GM21423 (cell line): Measurements from ENCODE around the gene CPLX1.
"Not testable (repeated sequence)": the region's sequence is repeated elsewhere in the genome, so short reads cannot be mapped to it uniquely, and the experiment has no call there.

ENCODE experiments used
- ATAC-seq: cut with Tn5 transposase; IDR thresholded peaks from one replicate; pipeline ENCODE4 v1.9.1; 2021; ENCODE audit warnings: mild to moderate bottlenecking, moderate library complexity; ENCODE audit not compliant: unreplicated experiment

The CPLX1 gene

GRCh38 chr4:761739-762138 lies 64.2 kb downstream of the CPLX1 start:
- no peak for ATAC-seq

DNA sequence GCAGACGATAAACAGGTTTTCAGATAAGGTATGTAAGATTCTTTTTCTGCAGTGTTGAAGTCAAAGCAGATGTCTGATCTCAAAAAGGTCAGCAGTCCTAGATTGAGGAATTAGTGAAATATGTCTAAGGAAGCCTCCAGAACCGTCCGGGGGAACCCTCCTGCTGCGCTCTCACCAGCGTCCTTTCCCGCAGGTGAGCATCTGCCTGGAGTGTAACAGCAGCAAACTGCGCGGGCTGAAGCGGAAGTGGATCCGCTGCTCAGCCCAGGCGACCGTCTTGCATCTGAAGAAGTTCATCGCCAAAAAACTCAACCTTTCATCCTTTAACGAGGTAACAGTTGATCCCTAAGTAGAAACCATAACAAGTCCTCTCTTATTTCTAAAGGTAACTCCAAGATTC lies 64.8 kb downstream of the CPLX1 start:
- no peak for ATAC-seq

DNA sequence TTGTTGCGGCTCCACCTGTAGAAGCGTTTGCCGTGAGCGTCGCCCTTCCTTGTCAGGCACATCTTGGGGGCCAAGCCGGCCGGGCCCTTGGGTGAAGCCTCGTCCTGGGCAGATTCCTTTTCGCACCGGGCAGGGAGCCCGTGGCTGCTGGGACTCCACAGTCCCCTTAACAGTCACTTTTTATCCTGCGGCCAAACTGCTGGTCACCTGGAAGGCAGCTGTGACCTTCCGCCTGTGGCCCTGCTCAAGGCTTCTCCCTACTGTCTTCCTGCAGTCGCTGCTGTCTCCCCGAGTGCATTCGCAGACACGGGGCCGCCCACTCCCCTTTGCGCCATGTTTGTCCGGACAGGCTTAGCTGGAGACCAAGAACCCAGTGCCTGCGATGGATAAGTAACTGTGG lies 65.3 kb downstream of the CPLX1 start:
- ATAC-seq: no peak

DNA sequence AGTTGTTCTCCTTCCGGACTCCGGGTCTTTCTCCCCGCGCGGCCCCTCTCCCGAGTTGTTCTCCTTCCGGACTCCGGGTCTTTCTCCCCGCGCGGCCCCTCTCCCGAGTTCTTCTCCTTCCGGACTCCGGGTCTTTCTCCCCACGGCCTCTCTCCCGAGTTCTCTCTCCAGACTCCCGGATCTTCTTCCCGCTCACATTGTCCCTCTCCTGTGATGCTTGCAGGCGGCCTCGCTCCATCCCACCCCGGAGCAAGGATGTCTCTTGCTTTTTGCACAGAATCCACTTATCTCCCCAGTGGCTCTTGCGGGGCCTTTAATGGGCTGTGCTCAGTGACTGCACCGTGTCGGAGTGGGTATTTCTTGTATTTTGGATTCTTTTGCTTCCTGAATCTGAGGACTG lies 66.1 kb downstream of the CPLX1 start:
- not testable (repeated sequence) for ATAC-seq

GRCh38 chr4:757111-757510 lies 68.8 kb downstream of the CPLX1 start:
- no peak for ATAC-seq

DNA sequence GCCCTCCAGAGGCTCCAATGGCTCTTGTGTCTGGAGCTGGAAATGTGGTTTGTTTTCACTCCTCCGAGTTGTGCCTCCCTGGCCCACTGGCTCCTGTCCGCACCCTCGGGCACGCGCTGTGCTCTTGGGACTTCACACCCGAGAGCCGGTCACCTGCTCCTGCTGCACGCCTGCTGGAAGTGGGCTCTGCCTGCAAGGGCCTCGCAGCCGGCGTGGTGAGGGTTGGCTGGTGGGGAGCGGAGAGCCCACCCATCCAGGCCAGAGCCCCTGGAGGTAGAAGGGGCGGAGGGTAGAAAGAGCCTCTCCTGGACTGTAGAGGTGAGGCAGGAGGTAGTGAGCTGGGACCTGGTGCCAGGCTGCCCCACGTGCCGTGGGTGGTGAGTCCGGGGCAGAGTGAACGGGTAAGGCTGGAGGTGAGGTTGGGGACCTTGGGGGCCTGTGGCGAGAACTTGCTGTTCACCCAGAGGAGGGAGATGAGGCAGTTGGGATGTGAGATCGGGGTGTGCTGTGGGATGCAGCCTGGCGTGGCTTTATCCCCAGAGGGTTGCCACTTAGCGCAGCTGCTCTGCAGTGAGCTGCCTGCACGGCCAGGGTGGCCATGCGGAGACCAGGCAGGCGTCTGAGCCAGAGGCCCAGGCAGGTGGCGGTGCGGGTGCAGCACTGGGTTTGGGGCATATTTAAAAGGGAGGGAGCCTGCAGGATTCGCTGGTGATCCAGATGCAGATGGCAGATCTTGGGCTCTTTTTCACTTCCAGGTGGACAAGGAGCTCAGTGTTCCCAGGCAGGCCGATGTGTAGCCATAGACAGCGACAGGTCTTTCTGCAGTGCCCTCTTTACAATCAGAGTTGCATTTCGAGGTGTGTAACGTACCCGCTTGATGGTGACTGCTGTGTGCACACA lies 71.5 kb downstream of the CPLX1 start:
- no peak for ATAC-seq

- not testable (repeated sequence) for ATAC-seq
Observed at GRCh38 chr4:753186-753585, 72.7 kb downstream of the CPLX1 start.

DNA sequence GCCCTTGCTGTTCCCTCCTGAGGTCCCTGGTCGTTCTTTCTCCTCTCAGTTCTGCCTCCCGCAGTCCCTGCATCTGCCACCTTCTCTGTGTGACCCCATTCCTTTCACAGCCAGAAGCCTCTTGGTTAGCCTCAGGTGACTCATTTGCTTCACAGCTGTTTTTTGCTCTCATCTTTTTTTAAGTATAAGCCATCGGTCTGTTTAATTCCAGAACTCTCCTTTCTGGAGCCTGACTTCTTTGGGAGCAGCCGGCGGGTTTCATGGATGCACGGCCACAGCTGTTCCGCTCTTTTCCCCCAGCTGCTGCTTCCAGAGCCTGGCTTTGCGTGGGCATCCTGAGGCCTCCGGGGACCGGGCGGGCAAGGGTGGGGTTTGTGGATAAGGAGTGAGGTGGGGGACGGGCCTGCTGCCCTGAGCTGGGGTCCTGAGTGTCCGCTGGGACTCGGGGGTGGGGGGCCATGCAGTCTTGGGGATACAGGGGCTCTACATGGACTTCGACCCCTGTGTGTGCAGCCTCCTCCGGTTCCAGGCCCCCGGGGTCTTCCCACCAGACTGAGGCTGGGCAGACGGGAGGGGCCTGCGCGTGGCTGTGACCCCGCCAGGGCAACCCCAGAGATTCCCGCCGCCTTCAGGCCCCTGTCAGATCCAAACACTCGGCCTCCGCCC lies 73.6 kb downstream of the CPLX1 start:
- ATAC-seq: no peak

DNA sequence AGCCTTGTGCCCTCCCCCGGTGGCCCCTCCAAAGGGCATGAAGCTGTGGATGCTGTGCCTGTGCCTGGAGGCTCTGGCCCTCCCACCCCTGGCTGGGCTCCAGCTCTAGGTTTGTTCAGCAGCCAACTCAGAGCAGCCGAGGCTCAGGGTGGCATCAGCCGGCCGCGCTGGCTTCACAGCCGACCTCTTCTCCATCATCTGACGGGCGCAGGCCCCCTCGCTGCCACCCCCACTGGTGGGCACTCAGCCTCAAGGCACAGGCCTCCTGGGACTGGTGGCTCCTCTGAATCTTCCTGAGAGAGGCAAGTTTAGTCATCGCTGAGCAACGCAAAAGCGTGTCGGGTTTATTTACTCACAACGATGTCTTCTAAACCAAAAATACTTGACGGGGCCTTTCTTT lies 74.3 kb downstream of the CPLX1 start:
- no peak for ATAC-seq

GRCh38 chr4:749698-750666 lies 75.9 kb downstream of the CPLX1 start:
- ATAC-seq: no peak

GRCh38 chr4:748461-748860 lies 77.5 kb downstream of the CPLX1 start:
- no peak for ATAC-seq

- ATAC-seq: no peak
Observed at GRCh38 chr4:747546-748170, 78.3 kb downstream of the CPLX1 start.

GRCh38 chr4:744212-744841 lies 81.6 kb downstream of the CPLX1 start:
- no peak for ATAC-seq

DNA sequence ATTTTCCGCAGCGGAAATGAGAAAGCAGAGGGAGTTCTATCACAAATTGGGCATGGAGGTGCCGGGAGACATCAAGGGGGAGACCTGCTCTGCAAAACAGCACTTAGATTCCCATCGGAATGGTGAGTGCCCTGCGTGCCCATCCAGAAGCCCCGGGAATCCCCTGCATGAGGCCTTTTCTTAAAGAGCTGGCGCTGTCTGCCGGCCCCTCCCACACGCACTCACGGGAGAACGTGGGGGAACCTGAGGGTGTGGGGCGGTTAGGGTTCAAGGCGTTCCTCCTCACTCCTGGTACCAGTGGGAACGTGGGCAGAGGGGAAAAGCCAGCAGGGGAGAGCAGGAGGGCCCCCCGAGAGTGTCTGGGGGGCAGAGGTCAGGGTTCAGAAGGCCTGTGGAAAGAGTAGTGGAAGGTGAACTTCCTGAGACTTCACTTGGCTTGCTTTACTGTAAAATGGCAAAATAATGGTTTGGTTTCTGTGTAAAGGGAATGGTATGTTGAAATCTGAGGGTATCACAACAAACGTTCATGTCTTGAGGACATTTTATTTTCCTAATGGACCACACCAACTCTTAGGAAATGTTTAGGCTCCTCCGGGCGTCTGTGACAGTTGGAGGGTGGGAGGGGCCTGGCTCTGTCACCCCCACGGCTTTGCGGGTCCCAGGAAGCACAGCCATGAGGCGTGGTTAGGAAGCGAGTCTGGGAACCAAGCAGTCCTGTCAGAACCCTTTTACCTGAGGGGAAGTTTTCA lies 82.3 kb downstream of the CPLX1 start:
- no peak for ATAC-seq

- no peak for ATAC-seq
Observed at GRCh38 chr4:742742-743311, 83.1 kb downstream of the CPLX1 start.

- no peak for ATAC-seq
Observed at GRCh38 chr4:742096-742741, 83.7 kb downstream of the CPLX1 start.

DNA sequence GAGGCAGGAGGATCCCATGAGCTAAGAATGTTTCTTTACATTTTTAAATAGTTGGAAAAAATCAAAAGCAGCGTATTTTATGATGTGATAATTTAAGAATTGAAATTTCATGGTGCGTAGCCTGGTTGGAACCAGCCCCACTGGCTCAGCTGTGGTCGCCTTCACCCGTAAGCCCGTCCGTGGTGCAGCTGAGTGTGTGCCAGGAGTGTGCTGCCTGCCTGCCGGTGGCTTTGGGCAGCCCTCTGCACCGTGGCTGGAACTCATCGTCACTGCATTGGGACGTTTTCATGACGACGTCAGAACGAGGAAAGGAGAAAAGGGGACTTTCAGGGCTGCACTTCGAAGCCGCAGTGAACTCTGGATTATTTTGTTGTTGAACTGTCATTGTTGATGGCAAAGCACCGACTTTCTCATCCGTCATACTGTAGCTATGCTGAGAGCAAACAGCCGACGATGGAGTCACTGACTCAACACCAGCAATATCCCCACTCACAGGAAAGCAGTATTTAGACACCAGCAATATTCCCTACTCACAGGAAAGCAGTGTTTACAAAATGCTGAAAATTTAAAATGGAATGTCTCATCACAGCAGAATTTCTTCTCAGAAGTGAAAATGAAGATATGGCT lies 85.2 kb downstream of the CPLX1 start:
- ATAC-seq: no peak

DNA sequence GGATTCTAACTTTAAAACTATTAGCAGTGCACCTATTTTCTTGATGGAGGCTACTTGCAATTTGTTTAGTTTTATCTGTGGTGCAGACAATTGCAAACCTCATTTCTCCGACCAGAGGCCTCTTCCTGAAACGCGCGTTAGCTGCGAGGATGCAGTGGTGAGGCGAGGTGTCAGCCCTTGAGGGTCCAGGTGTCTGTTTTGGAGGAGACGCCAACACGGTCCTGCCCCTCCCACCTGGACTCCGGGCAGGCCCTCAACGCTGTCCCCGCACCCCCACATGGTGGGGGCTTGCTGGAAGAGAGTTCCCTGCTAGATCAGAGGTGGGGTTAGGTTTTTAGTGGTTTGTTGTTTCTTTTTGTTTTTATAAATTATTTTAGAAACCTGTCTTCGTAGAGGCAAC lies 85.9 kb downstream of the CPLX1 start:
- no peak for ATAC-seq
